ENCODE results near the gene ERBB2. TPM values are rescaled to one million over a fixed set of nuclear protein-coding genes. Genes with fewer than 3 reads are reported as not detected.

ERBB2 gene
- total RNA-seq, 2 donors from 2014 or later: 88.1 to 94.7 TPM

DNA sequence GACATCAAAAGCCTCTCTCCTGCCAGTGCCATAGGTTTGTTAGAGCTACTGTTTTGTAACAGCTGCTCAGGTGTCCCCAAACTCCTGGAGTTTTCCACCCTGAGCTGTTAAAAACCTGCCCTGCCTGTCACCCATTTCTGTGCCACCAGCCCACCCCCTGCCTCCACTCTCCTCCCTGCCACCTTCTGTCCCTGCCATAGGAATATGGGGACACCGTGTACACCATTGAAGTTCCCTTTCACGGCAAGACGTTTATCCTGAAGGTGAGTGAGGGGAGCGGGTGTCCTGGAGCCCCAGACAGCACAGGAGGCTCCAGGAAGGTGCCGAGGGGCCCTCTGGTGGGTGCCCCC is 39.9 kb upstream of the ERBB2 start:
- Histone ChIP-seq H3K27ac (no peak overlapping the region), H3K36me3 (peaks cover 22% of the 10 kb centered on the region), H3K4me3 (no peak overlapping the region), H3K9me3 (no peaks in the 10 kb centered on the region), H3K27me3 (replicated peaks; ENCODE audit: insufficient read depth) (no peaks in the 10 kb centered on the region), H3K4me1 (ENCODE audit: control insufficient read depth in 1 of 2, low read depth in 2 of 2) (peaks cover 0 to 27% of the 10 kb centered on the region in 2 donors)
- ATAC-seq (ENCODE audit: insufficient number of reproducible peaks, low FRiP score, low read depth) (no peak), DNase-seq (ENCODE audit: low spot score) (no peak)
- TF ChIP-seq, protein P1, sequence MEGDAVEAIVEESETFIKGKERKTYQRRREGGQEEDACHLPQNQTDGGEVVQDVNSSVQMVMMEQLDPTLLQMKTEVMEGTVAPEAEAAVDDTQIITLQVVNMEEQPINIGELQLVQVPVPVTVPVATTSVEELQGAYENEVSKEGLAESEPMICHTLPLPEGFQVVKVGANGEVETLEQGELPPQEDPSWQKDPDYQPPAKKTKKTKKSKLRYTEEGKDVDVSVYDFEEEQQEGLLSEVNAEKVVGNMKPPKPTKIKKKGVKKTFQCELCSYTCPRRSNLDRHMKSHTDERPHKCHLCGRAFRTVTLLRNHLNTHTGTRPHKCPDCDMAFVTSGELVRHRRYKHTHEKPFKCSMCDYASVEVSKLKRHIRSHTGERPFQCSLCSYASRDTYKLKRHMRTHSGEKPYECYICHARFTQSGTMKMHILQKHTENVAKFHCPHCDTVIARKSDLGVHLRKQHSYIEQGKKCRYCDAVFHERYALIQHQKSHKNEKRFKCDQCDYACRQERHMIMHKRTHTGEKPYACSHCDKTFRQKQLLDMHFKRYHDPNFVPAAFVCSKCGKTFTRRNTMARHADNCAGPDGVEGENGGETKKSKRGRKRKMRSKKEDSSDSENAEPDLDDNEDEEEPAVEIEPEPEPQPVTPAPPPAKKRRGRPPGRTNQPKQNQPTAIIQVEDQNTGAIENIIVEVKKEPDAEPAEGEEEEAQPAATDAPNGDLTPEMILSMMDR (IDR thresholded peaks at IDR 0.05): no peak

DNA sequence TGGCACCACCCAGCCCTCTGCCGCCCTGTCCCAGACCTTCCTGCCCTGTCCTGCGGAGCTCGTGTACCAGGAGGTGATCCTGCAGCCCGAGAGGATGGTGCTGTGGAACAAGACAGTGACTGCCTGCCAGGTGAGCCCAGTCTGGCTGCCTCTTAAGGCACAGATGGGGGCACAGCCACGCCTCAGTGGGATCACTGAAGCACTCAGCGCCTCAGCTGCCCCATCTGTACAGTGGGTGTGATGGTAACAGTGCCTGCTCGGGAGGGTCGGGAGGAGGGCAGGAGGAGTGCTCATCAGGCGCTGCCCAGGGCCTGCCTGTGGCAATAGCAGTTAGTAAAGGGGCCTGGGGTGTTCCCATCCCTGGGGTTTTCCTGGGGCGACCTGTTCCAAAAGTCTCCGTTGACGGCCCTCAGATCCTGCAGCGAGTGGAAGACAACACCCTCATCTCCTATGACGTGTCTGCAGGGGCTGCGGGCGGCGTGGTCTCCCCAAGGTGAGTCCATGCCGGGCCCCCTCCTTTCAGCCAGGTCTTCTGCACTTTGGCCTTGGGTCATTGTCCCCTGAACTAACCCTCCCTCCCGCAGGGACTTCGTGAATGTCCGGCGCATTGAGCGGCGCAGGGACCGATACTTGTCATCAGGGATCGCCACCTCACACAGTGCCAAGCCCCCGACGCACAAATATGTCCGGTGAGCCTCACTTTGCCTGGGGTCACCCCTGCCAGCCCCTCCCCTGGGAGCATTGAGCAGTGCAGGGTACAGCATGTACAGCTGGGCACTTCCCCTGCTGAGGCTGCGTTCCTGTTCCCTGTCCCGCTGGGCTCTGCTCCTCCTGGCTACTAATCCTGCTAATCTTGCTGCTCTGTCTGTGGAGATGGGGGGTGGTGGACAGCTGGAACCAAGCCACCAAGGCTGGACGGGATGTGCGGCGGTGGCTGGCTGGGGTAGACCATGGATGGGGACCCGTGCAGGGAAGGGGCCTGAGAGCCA is 39.2 kb upstream of the ERBB2 start:
- Histone ChIP-seq H3K27me3 (replicated peaks; ENCODE audit: insufficient read depth) (no peaks in the 10 kb centered on the region), H3K9me3 (no peaks in the 10 kb centered on the region), H3K4me1 (ENCODE audit: control insufficient read depth in 1 of 2, low read depth in 2 of 2) (peaks cover 5 to 34% of the 10 kb centered on the region in 2 donors), H3K36me3 (peaks cover 22% of the 10 kb centered on the region), H3K27ac (no peak overlapping the region), H3K4me3 (no peak overlapping the region)
- DNase-seq (ENCODE audit: low spot score): no peak
- ATAC-seq (ENCODE audit: insufficient number of reproducible peaks, low FRiP score, low read depth): no peak
- TF ChIP-seq, protein P1 (IDR thresholded peaks at IDR 0.05): no peak

DNA sequence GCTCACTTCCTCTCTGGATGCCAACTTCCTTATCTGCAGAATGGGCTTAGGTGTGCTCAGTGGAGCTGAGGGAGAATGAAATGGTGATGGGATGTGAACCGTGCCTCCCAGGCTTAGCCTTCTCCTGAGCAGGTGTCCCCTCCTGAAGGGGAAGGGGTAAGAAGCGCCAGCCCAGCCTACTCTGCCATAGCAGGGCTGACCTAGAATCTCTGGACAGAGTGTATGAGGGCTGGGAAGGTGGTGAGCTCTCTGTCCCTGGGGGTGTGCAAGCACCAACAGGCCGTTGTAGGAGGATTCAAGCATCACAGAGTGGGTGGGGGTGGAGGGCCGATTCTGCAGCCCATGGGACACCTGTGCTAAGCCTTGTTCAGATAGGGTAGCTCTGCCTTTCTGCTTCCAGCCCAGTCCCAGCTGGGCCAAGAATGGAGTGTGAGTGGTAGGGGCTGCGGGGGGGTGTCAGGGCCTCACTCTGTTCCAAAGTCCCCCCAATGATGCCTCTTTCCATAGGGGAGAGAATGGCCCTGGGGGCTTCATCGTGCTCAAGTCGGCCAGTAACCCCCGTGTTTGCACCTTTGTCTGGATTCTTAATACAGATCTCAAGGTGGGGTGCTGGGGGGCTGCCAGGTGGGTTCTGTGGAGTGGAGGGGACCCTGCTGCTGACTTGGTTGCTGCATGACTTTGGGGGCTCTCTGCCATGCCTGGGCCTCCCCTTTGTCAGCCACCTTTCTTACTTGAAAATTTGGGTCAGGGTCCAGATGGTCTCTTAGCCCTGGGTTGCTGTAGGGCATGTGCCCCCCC is 37.9 kb upstream of the ERBB2 start:
- TF ChIP-seq, protein P1 (IDR thresholded peaks at IDR 0.05): no peak
- ATAC-seq (ENCODE audit: insufficient number of reproducible peaks, low FRiP score, low read depth): no peak
- DNase-seq (ENCODE audit: low spot score): no peak
- H3K4me1 ChIP-seq (ENCODE audit: control insufficient read depth in 1 of 2, low read depth in 2 of 2): peaks cover 8 to 46% of the 10 kb centered on the region in 2 donors
- H3K27ac ChIP-seq: no peak overlapping the region
- no peaks in the 10 kb centered on the region for H3K9me3 ChIP-seq
- peaks cover 22% of the 10 kb centered on the region for H3K36me3 ChIP-seq
- H3K4me3 ChIP-seq: no peak overlapping the region
- no peaks in the 10 kb centered on the region for H3K27me3 ChIP-seq (replicated peaks; ENCODE audit: insufficient read depth)

DNA sequence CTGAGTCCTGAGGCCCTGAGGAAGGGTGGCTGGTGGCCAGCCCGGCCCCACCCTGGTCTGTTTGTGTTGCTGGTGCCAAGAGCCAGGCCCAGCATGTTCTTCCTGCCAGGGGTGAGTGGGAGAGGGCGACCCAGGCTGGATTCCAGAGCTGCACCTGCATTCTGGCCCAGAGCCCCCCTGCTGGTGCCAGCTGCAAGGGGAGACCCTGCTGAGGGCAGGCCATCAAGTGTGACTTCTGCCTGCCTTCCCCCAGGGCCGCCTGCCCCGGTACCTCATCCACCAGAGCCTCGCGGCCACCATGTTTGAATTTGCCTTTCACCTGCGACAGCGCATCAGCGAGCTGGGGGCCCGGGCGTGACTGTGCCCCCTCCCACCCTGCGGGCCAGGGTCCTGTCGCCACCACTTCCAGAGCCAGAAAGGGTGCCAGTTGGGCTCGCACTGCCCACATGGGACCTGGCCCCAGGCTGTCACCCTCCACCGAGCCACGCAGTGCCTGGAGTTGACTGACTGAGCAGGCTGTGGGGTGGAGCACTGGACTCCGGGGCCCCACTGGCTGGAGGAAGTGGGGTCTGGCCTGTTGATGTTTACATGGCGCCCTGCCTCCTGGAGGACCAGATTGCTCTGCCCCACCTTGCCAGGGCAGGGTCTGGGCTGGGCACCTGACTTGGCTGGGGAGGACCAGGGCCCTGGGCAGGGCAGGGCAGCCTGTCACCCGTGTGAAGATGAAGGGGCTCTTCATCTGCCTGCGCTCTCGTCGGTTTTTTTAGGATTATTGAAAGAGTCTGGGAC is 37.1 kb upstream of the ERBB2 start:
- Histone ChIP-seq H3K9me3 (no peaks in the 10 kb centered on the region), H3K27me3 (replicated peaks; ENCODE audit: insufficient read depth) (no peaks in the 10 kb centered on the region), H3K27ac (peak overlapping the region; percentile 30 to 43), H3K4me1 (ENCODE audit: control insufficient read depth in 1 of 2, low read depth in 2 of 2) (peaks cover 16 to 54% of the 10 kb centered on the region in 2 donors), H3K4me3 (no peak overlapping the region), H3K36me3 (peaks cover 22% of the 10 kb centered on the region)
- DNase-seq (ENCODE audit: low spot score) (no peak), ATAC-seq (ENCODE audit: insufficient number of reproducible peaks, low FRiP score, low read depth) (no peak)
- TF ChIP-seq, protein P1 (IDR thresholded peaks at IDR 0.05): no peak

Data from thoracic aorta (tissue), 2 donors.